Heart left ventricle (tissue), 16 donors: Measurements from ENCODE around the gene DMKN. TPM values are rescaled to one million over a fixed set of nuclear protein-coding genes. Genes with fewer than 3 reads are reported as not detected.

ENCODE experiments used
- ATAC-seq, 4 donors: fragments of 200-7000 bp; cut with Tn5 transposase; one replicate each; pipeline ENCODE4 v1.9.1; 2020 to 2022; ENCODE audit warnings: moderate library complexity in 4 of 4, mild to moderate bottlenecking in 3 of 4, moderate number of reproducible peaks in 1 of 4
- DNase-seq, 5 donors: peaks; one replicate each; pipeline ENCODE4 v3.0.0-alpha.2; 2020
- H3K27ac ChIP-seq, 12 donors: fragments of 200-600 bp; sonication (generic) in 4 of 12; one replicate each; pipeline versions ENCODE4 v1.5.0 to v1.8.0; 2016 to 2022; ENCODE audit warnings: mild to moderate bottlenecking in 2 of 12
- H3K27me3 ChIP-seq, 9 donors: fragments of 200-600 bp; sonication (generic) in 2 of 9; one replicate each; pipeline versions ENCODE4 v1.5.1 to v1.8.0; 2016 to 2022; ENCODE audit warnings: mild to moderate bottlenecking in 3 of 9
- H3K36me3 ChIP-seq, 9 donors: fragments of 200-600 bp; sonication (generic) in 2 of 9; one replicate each; pipeline versions ENCODE4 v1.5.0 to v1.8.0; 2018 to 2022; ENCODE audit warnings: mild to moderate bottlenecking in 2 of 9
- H3K4me1 ChIP-seq, 12 donors: fragments of 200-600 bp; sonication (generic) in 4 of 12; one replicate each; pipeline versions ENCODE4 v1.5.0 to v1.8.0; 2016 to 2022; ENCODE audit warnings: mild to moderate bottlenecking in 3 of 12
- H3K4me3 ChIP-seq, 12 donors: fragments of 200-600 bp; sonication (generic) in 4 of 12; one replicate each; pipeline versions ENCODE4 v1.5.0 to v1.8.0; 2017 to 2022; ENCODE audit warnings: mild to moderate bottlenecking in 9 of 12, moderate library complexity in 4 of 12
- H3K9me3 ChIP-seq, 12 donors: fragments of 200-600 bp; sonication (generic) in 4 of 12; one replicate each; pipeline versions ENCODE4 v1.5.0 to v1.8.0; 2016 to 2022; ENCODE audit warnings: mild to moderate bottlenecking in 1 of 12
- CTCF ChIP-seq, 12 donors: fragments of 200-600 bp; sonication (generic) in 4 of 12; IDR thresholded peaks; one replicate each; pipeline versions ENCODE4 v1.5.0 to v1.8.0; 2018 to 2022; ENCODE audit warnings: antibody characterized with exemption in 12 of 12, mild to moderate bottlenecking in 5 of 12
- POLR2A ChIP-seq, 2 donors: fragments of 450-650 bp; IDR thresholded peaks; one replicate each; pipeline ENCODE4 v1.6.1; 2017; ENCODE audit warnings: antibody characterized with exemption in 2 of 2, mild to moderate bottlenecking in 2 of 2, moderate library complexity in 2 of 2
- WGBS, 4 donors: extraction: QIAGEN DNeasy Blood & Tissue Kit in 2 of 4; methylation state at CpG; one replicate each; pipeline versions ENCODE4 v1.1.5 to v1.1.7; 2013 to 2018; 5-methylcytosine and 5-hydroxymethylcytosine counted together
- intact Hi-C, 10 donors: fragments of 100-400 bp; cut with DNase I; formaldehyde crosslinking; loops; one replicate each; pipeline versions ENCODE4 v1.11.1 to v1.14.2; 2022
- polyA plus RNA-seq, 2 donors: library from polyadenylated mRNA; stranded (reverse); fragments of 200-250 nt; gene quantifications; one replicate each; pipeline ENCODE4 v1.2.3, GENCODE V29; 2013
- total RNA-seq, 9 donors: library from RNA; depleted of rRNA in 2 of 9; stranded (reverse); fragments of >200 nt in 2 of 9; fragmentation: NEBNext Ultra II Directional in 3 of 9; extraction: Animal tissue kit (Norgen Biotek cat#: 25700) in 3 of 9; gene quantifications; one replicate each; pipeline versions ENCODE4 v1.1.0 to v1.2.4, GENCODE V29; 2016 to 2023
- donor health status: ischemic (EF 13 %, LVEDD 7.1; RV severe dilation, severe dysfunction).
- donor health status: healthy with polysubstance abuse.
- donor health status: DM: no; HTN: yes; CAD: no.
- donor health status: DM: no; HTN: no; CAD: no.
- donor health status: ischemic (EF 25% LVEDD 6.9; RV normal size, moderate dysfunction).
- donor health status: ischemic (EF 25% LVEDD 5.7; RV mildly dilated, moderate dysfunction).
- donor health status: healthy.
- donor health status: DM: yes; HTN: yes; CAD: no.
- donor health status: ischemic (EF 35%, LVEDD 5.7; RV mildly dilated, moderate dysfunction).
- donor health status: nonischemic (EF 11% LVEDD 7.7; RV severe dilation, severe dysfunction).
- donor health status: DM: yes; HTN: yes; CAD: no.
- donor health status: PGD.
- donor health status: ischemic (EF 29% LVEDD 5.4; RV normal size, mild dysfunction).
- donor health status: nonischemic (EF 23%, LVEDD 6.1; RV moderate dilation, normal function).

The DMKN gene
- total and polyA plus RNA-seq, 11 donors, result 7.8 to 38.8 (median 13.0) TPM

DNA sequence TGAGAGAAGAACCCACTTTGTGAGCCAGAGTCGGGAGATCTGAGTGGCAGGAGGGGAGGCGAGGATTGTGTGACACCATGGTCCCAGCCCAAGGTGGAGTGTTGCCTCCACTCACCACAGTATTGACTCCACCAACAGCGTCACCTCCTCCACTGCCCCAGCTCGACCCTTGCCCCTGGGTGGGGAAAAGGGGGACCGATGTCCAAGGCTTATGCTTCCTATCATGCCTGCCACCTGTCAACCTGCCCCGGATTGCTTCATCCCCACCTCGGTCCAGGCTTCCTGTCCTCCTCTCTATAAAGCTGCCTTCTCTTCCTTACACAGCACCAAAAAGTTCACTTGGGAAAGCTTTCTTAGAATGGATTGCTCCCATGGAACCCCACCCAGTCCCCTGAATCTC lies 7.4 kb downstream of the DMKN start:
- ATAC-seq, result no peak
- 83 to 90% (median 88%) methylated on average over 7 of the region's 7 CpGs for WGBS, 4 donors
- peaks cover 0 to 33% (median 5%) of the 10 kb centered on the region in 9 donors for H3K27me3 ChIP-seq

GRCh38 chr19:35502751-35503150 lies 10.7 kb downstream of the DMKN start:
- intact Hi-C loops, result no loop called here
- peaks cover 0 to 6% (median 0%) of the 10 kb centered on the region in 9 donors for H3K27me3 ChIP-seq
- no peaks in the 10 kb centered on the region for H3K36me3 ChIP-seq
- H3K4me1 ChIP-seq, result no peaks in the 10 kb centered on the region
- no peaks in the 10 kb centered on the region for H3K9me3 ChIP-seq
- ATAC-seq (peak in 3 of 4 donors; percentile 36 to 65 (median 51)), DNase-seq (no peak)
- no peak overlapping the region for H3K4me3 ChIP-seq
- 63 to 82% (median 70%) methylated on average over 4 of the region's 4 CpGs for WGBS, 4 donors
- no peak for TF ChIP-seq POLR2A (IDR thresholded peaks at IDR 0.05)
- no peak for TF ChIP-seq CTCF (IDR thresholded peaks at IDR 0.05)
- no peak overlapping the region for H3K27ac ChIP-seq

More for the DNA sequence above, 7.4 kb downstream of the DMKN start:
- Histone ChIP-seq H3K4me3 (no peak overlapping the region), H3K27ac (no peak overlapping the region), H3K4me1 (peaks cover 0 to 15% (median 8%) of the 10 kb centered on the region in 12 donors), H3K36me3 (no peaks in the 10 kb centered on the region), H3K9me3 (no peaks in the 10 kb centered on the region)
- DNase-seq, result peak in 1 of 5 donors; percentile 20
- TF ChIP-seq POLR2A (IDR thresholded peaks at IDR 0.05) (no peak), CTCF (IDR thresholded peaks at IDR 0.05) (no peak)
- intact Hi-C loops, result no loop called here

- Histone ChIP-seq H3K27ac (no peak overlapping the region), H3K4me1 (no peaks in the 10 kb centered on the region), H3K27me3 (peaks cover 0 to under 1% (median 0%) of the 10 kb centered on the region in 9 donors), H3K9me3 (no peaks in the 10 kb centered on the region), H3K36me3 (no peaks in the 10 kb centered on the region), H3K4me3 (no peak overlapping the region)
- intact Hi-C loops, result no loop called here
- TF ChIP-seq CTCF (IDR thresholded peaks at IDR 0.05) (no peak), POLR2A (IDR thresholded peaks at IDR 0.05) (no peak)
- ATAC-seq (no peak), DNase-seq (peak in 1 of 5 donors; percentile 51)
- 76 to 87% (median 82%) methylated on average over 15 of the region's 15 CpGs for WGBS, 4 donors
These were observed 11.8 kb downstream of the DMKN start for GRCh38 chr19:35501684-35502083.

GRCh38 chr19:35500611-35501010 lies 12.8 kb downstream of the DMKN start:
- no peak for ATAC-seq
- no peaks in the 10 kb centered on the region for H3K36me3 ChIP-seq
- TF ChIP-seq CTCF (IDR thresholded peaks at IDR 0.05), result no peak
- TF ChIP-seq POLR2A (IDR thresholded peaks at IDR 0.05), result no peak

More at GRCh38 chr19:35500611-35501010, 12.8 kb downstream of the DMKN start:
- no peaks in the 10 kb centered on the region for H3K9me3 ChIP-seq
- H3K4me3 ChIP-seq, result no peak overlapping the region
- H3K27ac ChIP-seq, result no peak overlapping the region
- WGBS, 4 donors, result 83 to 94% (median 88%) methylated on average over 7 to 10 of the region's 10 CpGs
- H3K27me3 ChIP-seq, result no peaks in the 10 kb centered on the region
- intact Hi-C loops, result no loop called here
- DNase-seq, result no peak
- H3K4me1 ChIP-seq, result peaks cover 0 to under 1% (median 0%) of the 10 kb centered on the region in 12 donors
